ENCODE data around the gene HECTD4.

The HECTD4 gene

GRCh38 chr12:112330706-112331105 lies 51.5 kb downstream of the HECTD4 start:
- no peak for TF ChIP-seq CTCF (IDR thresholded peaks at IDR 0.05; ENCODE audit: low read depth, low read length)
- DNase-seq (ENCODE audit: low read depth, low spot score): no peak
- in situ Hi-C loops (cut with HindIII; ENCODE audit: low sequenced_read_pairs): no loop called here
- no peak overlapping the region for H3K4me3 ChIP-seq (ENCODE audit: low read depth, low read length)

GRCh38 chr12:112328456-112329124 lies 53.6 kb downstream of the HECTD4 start:
- no peak overlapping the region for H3K4me3 ChIP-seq (ENCODE audit: low read depth, low read length)
- no peak for TF ChIP-seq CTCF (IDR thresholded peaks at IDR 0.05; ENCODE audit: low read depth, low read length)
- no peak for DNase-seq (ENCODE audit: low read depth, low spot score)
- in situ Hi-C loops (cut with HindIII; ENCODE audit: low sequenced_read_pairs): no loop called here

- DNase-seq (ENCODE audit: low read depth, low spot score): no peak
- no peak for TF ChIP-seq CTCF (IDR thresholded peaks at IDR 0.05; ENCODE audit: low read depth, low read length)
- no peak overlapping the region for H3K4me3 ChIP-seq (ENCODE audit: low read depth, low read length)
- in situ Hi-C loops (cut with HindIII; ENCODE audit: low sequenced_read_pairs): no loop called here
Measured at GRCh38 chr12:112327209-112327938, 54.9 kb downstream of the HECTD4 start.

GRCh38 chr12:112325622-112326207 lies 56.5 kb downstream of the HECTD4 start:
- DNase-seq (ENCODE audit: low read depth, low spot score): no peak
- no peak overlapping the region for H3K4me3 ChIP-seq (ENCODE audit: low read depth, low read length)
- in situ Hi-C loops (cut with HindIII; ENCODE audit: low sequenced_read_pairs): no loop called here
- no peak for TF ChIP-seq CTCF (IDR thresholded peaks at IDR 0.05; ENCODE audit: low read depth, low read length)

- DNase-seq (ENCODE audit: low read depth, low spot score): no peak
- no peak for TF ChIP-seq CTCF (IDR thresholded peaks at IDR 0.05; ENCODE audit: low read depth, low read length)
- in situ Hi-C loops (cut with HindIII; ENCODE audit: low sequenced_read_pairs): no loop called here
- no peak overlapping the region for H3K4me3 ChIP-seq (ENCODE audit: low read depth, low read length)
Measured at GRCh38 chr12:112325157-112325556, 57.1 kb downstream of the HECTD4 start.

- DNase-seq (ENCODE audit: low read depth, low spot score): no peak
- no peak overlapping the region for H3K4me3 ChIP-seq (ENCODE audit: low read depth, low read length)
- no peak for TF ChIP-seq CTCF (IDR thresholded peaks at IDR 0.05; ENCODE audit: low read depth, low read length)
- in situ Hi-C loops (cut with HindIII; ENCODE audit: low sequenced_read_pairs): no loop called here
Measured at GRCh38 chr12:112322882-112323547, 59.2 kb downstream of the HECTD4 start.
